Measurements from ENCODE around the gene RNASE4.
"Not testable (repeated sequence)": the region's sequence is repeated elsewhere in the genome, so short reads cannot be mapped to it uniquely, and the experiment has no call there.

Gene RNASE4

DNA sequence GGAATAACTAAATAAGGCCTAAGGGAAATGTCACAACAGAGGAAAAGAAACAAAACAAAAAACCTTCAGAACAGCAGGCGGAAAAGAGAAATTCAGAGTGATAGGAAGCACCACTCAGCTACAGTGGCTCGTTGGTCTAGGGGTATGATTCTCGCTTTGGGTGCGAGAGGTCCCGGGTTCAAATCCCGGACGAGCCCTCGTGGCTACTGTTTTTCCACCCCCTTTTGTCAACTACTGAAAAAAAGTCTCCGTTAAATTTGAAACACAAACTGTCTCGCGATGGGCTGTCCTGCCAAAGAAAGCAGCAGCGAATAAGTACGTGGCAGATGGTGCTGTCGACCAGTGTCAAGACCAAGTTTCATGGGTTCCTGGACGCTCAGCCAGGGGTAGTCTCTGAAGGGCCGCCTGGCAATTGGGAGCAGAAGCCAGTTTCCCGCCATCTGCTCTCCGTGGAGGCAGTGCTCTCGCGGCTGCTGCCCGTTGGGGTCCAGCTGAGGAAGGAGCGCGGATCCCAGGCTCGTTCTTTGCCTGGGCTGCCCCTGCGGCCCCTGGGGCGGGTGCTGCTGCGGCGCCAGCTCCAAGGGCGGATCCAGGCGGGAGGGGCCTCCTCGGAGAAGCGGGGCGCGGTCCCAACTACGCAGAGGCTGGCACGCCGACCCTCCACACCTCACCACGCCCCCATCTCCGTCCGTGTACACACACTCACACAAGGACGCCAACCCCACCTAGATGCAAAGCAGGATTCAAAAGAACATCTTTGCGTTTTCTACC lies at the start of gene RNASE4:
TSS of gene RNASE4 (plus strand) at position 670 of the 771 bp plus-strand sequence. CDS start 14,812 bp downstream, outside the sequence.
- Histone ChIP-seq H3K9me3 (ENCODE audit: control insufficient read depth, low read length) (no peaks in the 10 kb centered on the region), H3K36me3 (ENCODE audit: control insufficient read depth, insufficient read depth, low read length, severe bottlenecking) (no peaks in the 10 kb centered on the region), H3K4me1 (ENCODE audit: control insufficient read depth, insufficient read depth, low read length) (peaks cover 40% of the 10 kb centered on the region), H3K27me3 (replicated peaks; ENCODE audit: control insufficient read depth, insufficient read depth, low read length) (no peaks in the 10 kb centered on the region), H3K9ac (ENCODE audit: low read length) (peak within 1 kb of the TSS; percentile 99), H3K4me3 (ENCODE audit: low read length) (peak within 1 kb of the TSS; percentile 95)
- DNase-seq (ENCODE audit: low read depth): peak; percentile 90

DNA sequence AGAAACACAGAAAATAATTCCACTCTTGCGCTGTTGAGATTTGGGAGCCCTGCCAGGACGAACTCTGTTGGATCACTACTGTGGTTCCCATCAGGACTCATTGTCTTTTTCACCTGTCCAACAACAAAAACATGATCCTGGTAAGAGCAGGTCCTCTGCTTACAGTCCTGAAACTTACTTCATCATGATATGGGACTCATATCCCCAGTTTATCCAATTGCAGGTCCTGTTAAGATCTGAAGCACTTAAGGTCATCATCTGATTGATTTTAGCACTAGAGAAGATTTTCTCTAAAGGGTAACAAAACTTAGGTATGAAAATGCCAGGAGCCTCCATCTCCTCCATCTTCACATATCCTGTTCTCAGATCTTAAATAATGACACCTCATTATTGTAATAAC lies 42.8 kb upstream of the RNASE4 start, which contains the start of gene OR6S1:
TSS of gene OR6S1 (minus strand) at position 101 of the 400 bp plus-strand sequence. CDS start at position 101, 0 bp downstream.
- H3K27me3 ChIP-seq (replicated peaks; ENCODE audit: control insufficient read depth, insufficient read depth, low read length): peaks cover 58% of the 10 kb centered on the region
- no peak for DNase-seq (ENCODE audit: low read depth)
- H3K9ac ChIP-seq (ENCODE audit: low read length): no peak within 1 kb of the TSS
- no peaks in the 10 kb centered on the region for H3K9me3 ChIP-seq (ENCODE audit: control insufficient read depth, low read length)
- H3K4me1 ChIP-seq (ENCODE audit: control insufficient read depth, insufficient read depth, low read length): no peaks in the 10 kb centered on the region
- H3K36me3 ChIP-seq (ENCODE audit: control insufficient read depth, insufficient read depth, low read length, severe bottlenecking): no peaks in the 10 kb centered on the region
- H3K4me3 ChIP-seq (ENCODE audit: low read length): no peak within 1 kb of the TSS

- no peaks in the 10 kb centered on the region for H3K4me1 ChIP-seq (ENCODE audit: control insufficient read depth, insufficient read depth, low read length)
- no peak for DNase-seq (ENCODE audit: low read depth)
These were observed 42.2 kb upstream of the RNASE4 start for GRCh38 chr14:20642182-20642581.

DNA sequence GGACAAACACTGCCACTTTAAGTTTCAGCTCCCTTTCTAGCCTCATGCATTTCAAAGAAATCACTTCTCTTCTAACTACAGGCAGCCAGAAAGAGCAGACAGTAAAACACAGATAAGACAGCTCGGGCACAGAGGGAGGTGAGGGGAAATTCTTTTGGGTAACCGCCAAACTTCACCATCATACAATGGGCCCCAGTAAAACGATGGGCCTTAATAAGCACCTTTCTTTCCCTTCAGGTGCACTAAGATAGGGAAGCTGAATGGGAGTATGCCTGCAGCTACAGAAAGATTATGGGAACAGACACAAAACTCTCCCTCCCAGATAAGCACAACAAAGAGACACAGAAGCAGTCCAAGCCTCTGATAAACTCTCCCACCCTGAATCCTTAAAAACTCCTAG lies 41.6 kb upstream of the RNASE4 start:
- peaks cover 51% of the 10 kb centered on the region for H3K27me3 ChIP-seq (replicated peaks; ENCODE audit: control insufficient read depth, insufficient read depth, low read length)
- DNase-seq (ENCODE audit: low read depth); H3K9ac ChIP-seq (ENCODE audit: low read length); H3K36me3 ChIP-seq (ENCODE audit: control insufficient read depth, insufficient read depth, low read length, severe bottlenecking); H3K4me3 ChIP-seq (ENCODE audit: low read length); H3K4me1 ChIP-seq (ENCODE audit: control insufficient read depth, insufficient read depth, low read length); H3K9me3 ChIP-seq (ENCODE audit: control insufficient read depth, low read length): not testable (repeated sequence)

More at GRCh38 chr14:20642182-20642581, 42.2 kb upstream of the RNASE4 start:
- H3K36me3 ChIP-seq (ENCODE audit: control insufficient read depth, insufficient read depth, low read length, severe bottlenecking): no peaks in the 10 kb centered on the region
- peaks cover 55% of the 10 kb centered on the region for H3K27me3 ChIP-seq (replicated peaks; ENCODE audit: control insufficient read depth, insufficient read depth, low read length)
- H3K9ac ChIP-seq (ENCODE audit: low read length): no peak overlapping the region
- H3K9me3 ChIP-seq (ENCODE audit: control insufficient read depth, low read length): no peaks in the 10 kb centered on the region
- no peak overlapping the region for H3K4me3 ChIP-seq (ENCODE audit: low read length)

- no peak for DNase-seq (ENCODE audit: low read depth)
These were observed 39.8 kb upstream of the RNASE4 start for GRCh38 chr14:20644520-20644919.

DNA sequence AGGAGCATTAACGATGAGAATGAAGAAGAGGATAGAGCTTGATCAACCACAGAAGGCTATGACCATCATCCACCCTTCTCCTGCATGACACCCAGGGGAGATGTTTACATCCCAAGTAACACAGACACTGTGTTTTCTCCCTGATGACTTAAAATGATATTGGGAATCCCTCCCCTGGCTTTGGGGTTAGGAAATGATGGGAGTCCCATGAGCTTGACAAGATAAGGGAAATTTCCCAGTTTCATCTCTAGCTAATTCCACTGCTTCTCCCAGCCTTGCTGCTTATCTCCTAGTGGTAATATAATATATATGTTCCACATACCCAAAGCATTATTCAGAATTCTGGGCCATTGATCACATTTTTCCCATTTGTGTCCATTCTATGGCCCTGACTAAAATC lies 38.9 kb upstream of the RNASE4 start:
- no peak overlapping the region for H3K9ac ChIP-seq (ENCODE audit: low read length)
- H3K9me3 ChIP-seq (ENCODE audit: control insufficient read depth, low read length): no peaks in the 10 kb centered on the region
- no peaks in the 10 kb centered on the region for H3K4me1 ChIP-seq (ENCODE audit: control insufficient read depth, insufficient read depth, low read length)
- no peaks in the 10 kb centered on the region for H3K36me3 ChIP-seq (ENCODE audit: control insufficient read depth, insufficient read depth, low read length, severe bottlenecking)
- H3K4me3 ChIP-seq (ENCODE audit: low read length): no peak overlapping the region
- no peak for DNase-seq (ENCODE audit: low read depth)
- H3K27me3 ChIP-seq (replicated peaks; ENCODE audit: control insufficient read depth, insufficient read depth, low read length): peaks cover 50% of the 10 kb centered on the region

More at GRCh38 chr14:20644520-20644919, 39.8 kb upstream of the RNASE4 start:
- no peak overlapping the region for H3K9ac ChIP-seq (ENCODE audit: low read length)
- H3K9me3 ChIP-seq (ENCODE audit: control insufficient read depth, low read length): no peaks in the 10 kb centered on the region
- no peaks in the 10 kb centered on the region for H3K36me3 ChIP-seq (ENCODE audit: control insufficient read depth, insufficient read depth, low read length, severe bottlenecking)
- no peaks in the 10 kb centered on the region for H3K4me1 ChIP-seq (ENCODE audit: control insufficient read depth, insufficient read depth, low read length)
- no peak overlapping the region for H3K4me3 ChIP-seq (ENCODE audit: low read length)
- peaks cover 50% of the 10 kb centered on the region for H3K27me3 ChIP-seq (replicated peaks; ENCODE audit: control insufficient read depth, insufficient read depth, low read length)

DNA sequence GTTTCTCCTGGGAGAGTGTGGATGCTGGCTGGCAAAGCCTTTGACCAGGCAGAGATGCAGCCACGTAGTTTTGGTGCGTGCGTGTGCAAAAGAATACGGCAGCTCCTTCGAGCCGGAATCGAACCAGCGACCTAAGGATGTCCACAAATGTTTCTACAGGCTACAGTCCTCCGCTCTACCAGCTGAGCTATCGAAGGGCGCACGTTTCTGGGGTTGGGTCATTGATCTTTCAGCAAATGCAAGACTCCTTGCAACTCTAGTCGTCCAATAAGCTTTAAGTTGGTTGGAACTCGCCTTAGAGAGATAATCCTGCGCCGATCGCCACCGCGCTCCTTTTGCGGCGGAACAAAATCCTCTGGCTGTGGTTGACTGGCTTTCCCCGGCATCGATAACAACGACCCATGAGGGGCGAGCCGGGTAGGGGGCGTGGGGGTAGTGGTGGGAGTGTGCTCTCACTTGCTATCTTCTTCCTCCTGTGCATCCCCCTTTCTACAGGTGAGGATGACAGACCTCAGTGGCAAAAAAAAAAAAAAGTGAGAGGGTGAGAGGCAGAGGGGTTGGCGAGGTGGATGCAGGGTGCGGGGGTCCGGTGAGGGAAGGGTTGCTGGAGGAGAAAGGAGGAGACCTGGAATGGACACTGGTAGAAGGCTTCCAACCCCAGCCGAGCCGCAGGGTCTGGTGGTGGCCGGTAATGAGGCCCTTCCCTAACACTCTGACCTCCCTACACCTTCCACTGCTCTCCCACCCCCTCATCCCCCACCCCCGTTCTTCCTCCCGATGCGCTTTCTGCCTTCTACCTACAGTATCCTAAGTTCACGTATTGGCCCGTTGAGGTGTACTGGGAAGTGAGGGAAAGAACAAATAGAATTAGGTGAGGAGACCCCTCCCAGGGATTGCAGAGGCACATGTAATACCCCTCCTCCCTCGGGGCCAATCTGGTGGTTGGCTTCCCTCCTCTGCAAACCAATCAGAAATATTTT lies 31.1 kb upstream of the RNASE4 start:
- Histone ChIP-seq H3K4me3 (ENCODE audit: low read length) (peak overlapping the region; percentile 50), H3K9me3 (ENCODE audit: control insufficient read depth, low read length) (no peaks in the 10 kb centered on the region), H3K4me1 (ENCODE audit: control insufficient read depth, insufficient read depth, low read length) (no peaks in the 10 kb centered on the region), H3K27me3 (replicated peaks; ENCODE audit: control insufficient read depth, insufficient read depth, low read length) (peaks cover 54% of the 10 kb centered on the region), H3K36me3 (ENCODE audit: control insufficient read depth, insufficient read depth, low read length, severe bottlenecking) (no peaks in the 10 kb centered on the region), H3K9ac (ENCODE audit: low read length) (no peak overlapping the region)
- DNase-seq (ENCODE audit: low read depth): peak; percentile 16

- DNase-seq (ENCODE audit: low read depth): no peak
- Histone ChIP-seq H3K4me3 (ENCODE audit: low read length) (no peak overlapping the region), H3K9ac (ENCODE audit: low read length) (no peak overlapping the region), H3K4me1 (ENCODE audit: control insufficient read depth, insufficient read depth, low read length) (no peaks in the 10 kb centered on the region), H3K9me3 (ENCODE audit: control insufficient read depth, low read length) (no peaks in the 10 kb centered on the region), H3K27me3 (replicated peaks; ENCODE audit: control insufficient read depth, insufficient read depth, low read length) (peaks cover 75% of the 10 kb centered on the region), H3K36me3 (ENCODE audit: control insufficient read depth, insufficient read depth, low read length, severe bottlenecking) (no peaks in the 10 kb centered on the region)
These were observed 28.5 kb upstream of the RNASE4 start for GRCh38 chr14:20655851-20656250.

DNA sequence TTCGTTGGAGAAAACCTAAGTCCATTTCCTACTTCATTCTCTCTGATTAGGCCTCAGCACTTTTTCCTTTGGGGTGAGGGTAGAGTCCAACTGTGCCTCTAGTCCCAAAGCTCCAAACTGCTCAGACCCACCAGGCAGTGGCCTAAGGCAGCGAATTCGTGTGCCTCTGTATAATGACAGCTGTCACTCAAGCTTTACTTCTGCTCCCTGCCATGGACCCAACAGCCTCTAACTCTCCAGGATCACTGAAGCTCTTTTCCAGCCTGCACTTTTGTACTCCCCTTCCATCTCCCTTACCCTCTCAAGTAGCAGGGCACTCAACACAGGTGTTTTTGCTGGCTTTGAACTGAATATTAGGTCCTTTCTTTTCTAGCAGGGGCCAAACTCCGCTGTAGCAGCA lies 28.1 kb upstream of the RNASE4 start:
- no peaks in the 10 kb centered on the region for H3K36me3 ChIP-seq (ENCODE audit: control insufficient read depth, insufficient read depth, low read length, severe bottlenecking)
- no peak overlapping the region for H3K9ac ChIP-seq (ENCODE audit: low read length)
- H3K4me3 ChIP-seq (ENCODE audit: low read length): no peak overlapping the region
- DNase-seq (ENCODE audit: low read depth): no peak
- H3K27me3 ChIP-seq (replicated peaks; ENCODE audit: control insufficient read depth, insufficient read depth, low read length): peaks cover 77% of the 10 kb centered on the region
- H3K4me1 ChIP-seq (ENCODE audit: control insufficient read depth, insufficient read depth, low read length): no peaks in the 10 kb centered on the region
- no peaks in the 10 kb centered on the region for H3K9me3 ChIP-seq (ENCODE audit: control insufficient read depth, low read length)

DNA sequence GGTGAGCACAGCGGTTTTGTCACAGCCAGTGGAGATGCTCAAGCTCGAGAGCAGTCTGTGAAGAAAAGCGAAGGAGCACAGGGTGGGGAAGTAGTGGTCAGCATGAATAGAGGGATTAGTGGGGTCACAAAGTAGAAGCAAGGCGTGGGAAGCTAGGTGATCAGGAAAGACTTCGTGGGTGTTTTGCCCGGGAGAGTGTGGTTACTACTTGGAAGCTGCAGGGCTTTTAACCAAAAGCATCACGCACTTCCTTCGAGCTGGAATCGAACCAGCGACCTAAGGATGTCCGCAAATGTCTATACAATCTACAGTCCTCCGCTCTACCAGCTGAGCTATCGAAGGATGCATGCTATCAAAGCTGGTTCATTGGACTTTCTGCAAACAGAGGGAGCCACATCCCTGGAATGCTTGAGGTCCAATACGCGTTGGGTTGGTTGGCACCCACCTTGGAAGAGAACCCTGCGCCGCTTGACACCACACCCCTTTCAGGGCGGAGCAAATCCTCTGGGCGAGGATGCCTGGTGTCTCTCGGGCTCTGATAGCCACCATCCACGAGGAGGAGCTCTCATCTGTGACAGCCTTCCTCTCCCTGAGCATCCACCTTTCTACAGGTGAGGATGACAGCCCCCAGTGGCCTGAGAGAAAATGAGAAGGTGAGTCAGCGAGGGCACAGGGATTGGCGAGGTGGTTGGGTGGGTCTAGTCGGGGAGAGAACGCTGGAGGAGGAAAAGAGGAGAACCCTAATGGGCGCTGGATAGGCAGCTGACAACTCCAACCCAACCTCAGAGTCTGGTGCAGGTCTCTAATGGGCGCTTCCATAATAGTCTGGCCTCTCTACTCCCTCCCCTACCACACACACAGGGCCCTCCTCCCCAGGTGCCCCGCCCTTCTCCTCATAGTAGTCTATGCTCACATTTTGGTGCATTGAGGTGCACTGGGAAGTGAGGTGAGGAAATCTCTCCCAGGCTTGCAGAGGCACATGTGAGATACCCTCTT lies 26.8 kb upstream of the RNASE4 start:
- H3K4me3 ChIP-seq (ENCODE audit: low read length): no peak overlapping the region
- DNase-seq (ENCODE audit: low read depth): no peak
- H3K27me3 ChIP-seq (replicated peaks; ENCODE audit: control insufficient read depth, insufficient read depth, low read length): peaks cover 80% of the 10 kb centered on the region

More for the DNA sequence above, 26.8 kb upstream of the RNASE4 start:
- Histone ChIP-seq H3K4me1 (ENCODE audit: control insufficient read depth, insufficient read depth, low read length) (no peaks in the 10 kb centered on the region), H3K36me3 (ENCODE audit: control insufficient read depth, insufficient read depth, low read length, severe bottlenecking) (no peaks in the 10 kb centered on the region), H3K9ac (ENCODE audit: low read length) (no peak overlapping the region), H3K9me3 (ENCODE audit: control insufficient read depth, low read length) (no peaks in the 10 kb centered on the region)

Data from adipocyte (in vitro differentiated cells).